GM12878 (cell line): ENCODE data around the gene ENTPD6. TPM values are rescaled to one million over a fixed set of nuclear protein-coding genes. Genes with fewer than 3 reads are reported as not detected.
A peak's percentile ranks its signal among the peaks of the same experiment; 100 is the strongest.

ENCODE experiments used
- ATAC-seq: fragments of 200-7000 bp; cut with Tn5 transposase; 3 replicates; pipeline ENCODE4 v1.9.1; 2020; ENCODE audit warnings: mild to moderate bottlenecking, moderate library complexity
- BruUV-seq: library from RNA; stranded (reverse); fragments of 400-500 nt; replicated peaks from 2 replicates; lab custom pipeline; 2021; lab: Mats Ljungman, UMichigan
- CTCF ChIA-PET: fragments of 300-600 bp; sonication (Branson Sonifier 250); formaldehyde crosslinking; extraction: SDS; loops from one replicate; lab custom pipeline; 2021; ENCODE audit warnings: inconsistent platforms; lab: Yijun Ruan, JAX
- POLR2A ChIA-PET: fragments of 350-600 bp; formaldehyde crosslinking; extraction: SDS; loops from one replicate; lab custom pipeline; 2021; ENCODE audit warnings: inconsistent platforms; lab: Charles Lee
- RAD21 ChIA-PET: fragments of 300-600 bp; sonication (Branson Sonifier 250); formaldehyde crosslinking; loops from one replicate; lab custom pipeline; 2023; ENCODE audit warnings: antibody characterized with exemption; ENCODE audit not compliant: unreplicated experiment; lab: Charles Lee
- SMC1A ChIA-PET: fragments of 300-600 bp; sonication (Branson Sonifier 250); formaldehyde crosslinking; loops from one replicate; lab custom pipeline; 2023; ENCODE audit not compliant: unreplicated experiment, uncharacterized antibody; lab: Charles Lee
- DNase-seq: peaks from one replicate; pipeline ENCODE4 v3.0.0-alpha.2; 2011; ENCODE audit warnings: low read depth, low spot score
- FAIRE-seq: peaks from 3 replicates; lab custom pipeline; 2011; peaks lifted over from hg19 to GRCh38; lab: Jason Lieb, UNC
- H2AFZ ChIP-seq: 2 replicates; pipeline ENCODE4 v1.6.0; 2011; ENCODE audit warnings: low read depth, low read length, control low read depth; ENCODE audit not compliant: control insufficient read depth
- H3K27ac ChIP-seq: 2 replicates; pipeline ENCODE4 v1.5.1; 2011; ENCODE audit warnings: control low read depth; ENCODE audit not compliant: control insufficient read depth, insufficient read depth
- H3K27me3 ChIP-seq, 2 experiments: replicated peaks in 1 of 2; 2 replicates each; pipeline versions ENCODE4 v1.6.0 to v1.6.1; 2011; ENCODE audit warnings: low read length in 1 of 2; ENCODE audit not compliant: control insufficient read depth in 2 of 2, insufficient read depth in 2 of 2
- H3K36me3 ChIP-seq, 2 experiments: 2 replicates each; pipeline ENCODE4 v1.5.1; 2011; ENCODE audit warnings: low read length in 1 of 2; ENCODE audit not compliant: control insufficient read depth in 2 of 2, insufficient read depth in 2 of 2
- H3K4me1 ChIP-seq: 2 replicates; pipeline ENCODE4 v1.6.1; 2011; ENCODE audit warnings: mild to moderate bottlenecking, low read length, moderate library complexity, mixed read lengths; ENCODE audit not compliant: control insufficient read depth, insufficient read depth
- H3K4me2 ChIP-seq: 2 replicates; pipeline ENCODE4 v1.6.0; 2011; ENCODE audit warnings: control low read depth; ENCODE audit not compliant: control insufficient read depth, insufficient read depth
- H3K4me3 ChIP-seq: fragments of 200-600 bp; sonication (generic); 2 replicates; pipeline ENCODE4 v1.5.1; 2016
- H3K79me2 ChIP-seq: 2 replicates; pipeline ENCODE4 v1.6.0; 2011; ENCODE audit warnings: low read length; ENCODE audit not compliant: control insufficient read depth, insufficient read depth
- H3K9ac ChIP-seq: 2 replicates; pipeline ENCODE4 v1.8.0; 2011; ENCODE audit warnings: low read length, control low read depth, mixed read lengths; ENCODE audit not compliant: control insufficient read depth, insufficient read depth
- H3K9me3 ChIP-seq: replicated peaks from 3 replicates; pipeline ENCODE4 v1.5.1; 2011; ENCODE audit warnings: mild to moderate bottlenecking, low read length; ENCODE audit not compliant: control insufficient read depth, insufficient read depth
- H4K20me1 ChIP-seq: 2 replicates; pipeline ENCODE4 v1.6.0; 2011; ENCODE audit not compliant: control insufficient read depth, insufficient read depth
- ATF7 ChIP-seq: fragments of 450-650 bp; IDR thresholded peaks from 2 replicates; pipeline ENCODE4 v1.6.1; 2016; ENCODE audit warnings: low read depth, mild to moderate bottlenecking
- BHLHE40 ChIP-seq, 2 experiments: fragments of 450-650 bp in 1 of 2; IDR thresholded peaks; 2 replicates each; pipeline ENCODE4 v1.6.1; 2011 to 2017; ENCODE audit warnings: low read depth in 2 of 2, borderline replicate concordance in 1 of 2, improper control_type of control experiment in 1 of 2, low read length in 1 of 2, mild to moderate bottlenecking in 1 of 2
- CHD4 ChIP-seq: fragments of 200-600 bp; sonication (generic); IDR thresholded peaks from 2 replicates; pipeline ENCODE4 v1.6.1; 2016; ENCODE audit warnings: mild to moderate bottlenecking
- DPF2 ChIP-seq: fragments of 450-650 bp; IDR thresholded peaks from 2 replicates; pipeline ENCODE4 v1.6.1; 2017; ENCODE audit warnings: mild to moderate bottlenecking
- ETV6 ChIP-seq, 2 experiments: fragments of 450-650 bp in 1 of 2; IDR thresholded peaks in 1 of 2; conservative IDR thresholded peaks in 1 of 2; 2 replicates each; pipeline ENCODE4 v1.6.1; 2014; ENCODE audit warnings: antibody characterized with exemption in 1 of 2, borderline replicate concordance in 1 of 2, low read depth in 1 of 2, mild to moderate bottlenecking in 1 of 2, moderate library complexity in 1 of 2
- IKZF1 ChIP-seq: fragments of 450-650 bp; conservative IDR thresholded peaks from 2 replicates; pipeline ENCODE4 v1.6.1; 2017; ENCODE audit warnings: antibody characterized with exemption, mild to moderate bottlenecking
- IKZF2 ChIP-seq, 2 experiments: fragments of 450-650 bp; IDR thresholded peaks; 2 replicates each; pipeline ENCODE4 v1.6.1; 2017; ENCODE audit warnings: mild to moderate bottlenecking in 2 of 2, moderate library complexity in 2 of 2
- JUNB ChIP-seq: IDR thresholded peaks from 2 replicates; pipeline ENCODE4 v1.6.1; 2016; ENCODE audit warnings: antibody characterized with exemption, mild to moderate bottlenecking
- MEF2B ChIP-seq: fragments of 450-650 bp; IDR thresholded peaks from 2 replicates; pipeline ENCODE4 v1.6.1; 2018; ENCODE audit warnings: mild to moderate bottlenecking, moderate library complexity; ENCODE audit not compliant: partially characterized antibody, poor library complexity, severe bottlenecking
- MTA2 ChIP-seq: fragments of 450-650 bp; IDR thresholded peaks from 2 replicates; pipeline ENCODE4 v1.6.1; 2016; ENCODE audit warnings: low read depth, mild to moderate bottlenecking, moderate library complexity
- SMAD5 ChIP-seq: IDR thresholded peaks from 2 replicates; pipeline ENCODE4 v1.6.1; 2016; ENCODE audit warnings: antibody characterized with exemption, low read depth
- WGBS: methylation state at CpG from one replicate; pipeline ENCODE4 v1.1.6; 2016; ENCODE audit warnings: low lambda C conversion rate; ENCODE audit not compliant: insufficient replicate concordance, insufficient coverage; ENCODE audit errors: missing lambda C conversion rate; 5-methylcytosine and 5-hydroxymethylcytosine counted together
- in situ Hi-C: fragments of 300-500 bp; cut with MboI; formaldehyde crosslinking; loops from 9 replicates; pipeline ENCODE4 v1.14.3; 2018; ENCODE audit warnings: mixed read lengths
- intact Hi-C: fragments of 100-400 bp; cut with micrococcal nuclease; formaldehyde crosslinking; loops from one replicate; pipeline ENCODE4 v1.14.2; 2022; ENCODE audit not compliant: unreplicated experiment
- polyA plus RNA-seq, 11 experiments: library from polyadenylated mRNA; depleted of rRNA in 4 of 11; unstranded in 6 of 11; stranded (reverse) in 5 of 11; fragments of >200 nt; fragmentation: Nextera tagmentation in 4 of 11; fragmentation: Illumina TruSeq in 1 of 11; extraction: Ambion mirVana in 4 of 11; extraction: Trizol in 1 of 11; gene quantifications; 1 replicate in 1 of 11; 2 replicates in 10 of 11; pipeline versions ENCODE4 v1.2.1 to v1.2.3, GENCODE V29; 2011 to 2016; ENCODE audit warnings: inconsistent platforms in 2 of 11, missing spikeins in 2 of 11, low read depth in 1 of 11
- total RNA-seq, 4 experiments: library from RNA; depleted of rRNA in 3 of 4; stranded (reverse); fragments of >200 nt in 3 of 4; fragmentation: Illumina TruSeq in 1 of 4; extraction: Trizol in 1 of 4; gene quantifications; 2 replicates each; pipeline versions ENCODE4 v1.2.1 to v1.2.3, GENCODE V29; 2013 to 2021

Gene ENTPD6
- total and polyA plus RNA-seq, 10 of the 15 experiments (the other 5 are each of a cell fraction or from before 2014, with no cell fraction given) = 0.53 to 45.4 (median 31.1) TPM

DNA sequence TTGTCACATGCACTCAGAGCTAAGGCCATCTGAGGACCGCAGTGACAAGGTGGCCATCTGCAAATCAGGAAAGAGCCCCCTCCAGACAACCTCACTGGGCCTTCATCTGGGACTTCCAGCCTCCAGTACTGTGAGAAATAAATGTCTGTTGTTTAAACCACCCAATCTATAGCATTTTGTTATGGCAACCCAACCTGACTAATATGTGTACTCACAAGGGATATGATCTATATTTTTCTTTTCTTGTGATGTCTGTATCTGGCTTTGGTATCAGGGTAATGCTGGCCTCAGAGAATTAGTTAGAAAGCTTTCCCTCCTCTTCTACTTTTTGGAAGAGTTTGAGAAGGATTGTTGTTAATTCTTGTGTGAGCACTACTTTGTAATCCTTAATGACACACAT is 37.5 kb upstream of the ENTPD6 start:
- no peaks in the 10 kb centered on the region for H4K20me1 ChIP-seq
- no peak overlapping the region for H3K4me2 ChIP-seq
- in situ Hi-C loops = loop anchor here (10.0 kb wide), 1 partner anchor 347 kb away; no protein-coding TSS in a partner anchor
- H2AFZ ChIP-seq = no peak overlapping the region
- H3K79me2 ChIP-seq = no peaks in the 10 kb centered on the region
- no peak for FAIRE-seq
- H3K4me3 ChIP-seq = no peak overlapping the region
- no peaks in the 10 kb centered on the region for H3K9me3 ChIP-seq
- ATAC-seq = no peak; the same call in 2 of the 3 replicates
- CTCF ChIA-PET = no interaction called here
- no peak for DNase-seq
- BruUV-seq = no TSS peak
- SMC1A ChIA-PET = no interaction called here
- no peaks in the 10 kb centered on the region for H3K36me3 ChIP-seq
- RAD21 ChIA-PET = no interaction called here
- TF ChIP-seq SMAD5 = no peak
- TF ChIP-seq, all 136 proteins: peak for 0
- Histone ChIP-seq H3K27ac (no peak overlapping the region), H3K27me3 (no peaks in the 10 kb centered on the region), H3K4me1 (peaks cover 10% of the 10 kb centered on the region), H3K9ac (no peak overlapping the region)
- POLR2A ChIA-PET = no interaction called here
- intact Hi-C loops = no loop called here
- WGBS = 7% methylated on average over 1 of the region's 1 CpG

DNA sequence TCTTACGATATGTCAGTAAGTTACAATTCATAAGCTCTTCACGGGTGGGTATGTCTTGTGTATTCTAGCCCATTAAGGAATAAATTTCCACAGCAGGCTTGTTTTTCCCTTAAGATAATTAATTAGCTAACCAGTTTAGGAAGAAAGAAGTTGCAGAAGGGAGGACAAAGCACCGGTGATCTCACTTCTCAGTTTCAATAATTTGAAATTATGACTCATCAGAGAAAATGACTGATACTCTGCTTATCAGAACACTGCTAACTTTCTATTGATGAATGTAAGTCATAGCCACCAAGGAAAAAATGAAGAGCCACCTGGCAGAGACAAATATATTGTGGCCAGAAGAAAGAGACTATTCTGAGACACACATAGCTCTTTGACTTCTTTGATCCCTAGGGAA is 35.0 kb upstream of the ENTPD6 start:
- POLR2A ChIA-PET = no interaction called here
- Histone ChIP-seq H3K4me2 (no peak overlapping the region), H4K20me1 (no peaks in the 10 kb centered on the region), H3K79me2 (no peaks in the 10 kb centered on the region), H2AFZ (no peak overlapping the region), H3K9ac (no peak overlapping the region), H3K9me3 (no peaks in the 10 kb centered on the region), H3K4me1 (peaks cover 10% of the 10 kb centered on the region), H3K36me3 (no peaks in the 10 kb centered on the region)
- SMC1A ChIA-PET = interaction anchor here (1.2 kb wide), 1 partner anchor 9 kb away, joined by 3 read pairs; no protein-coding TSS in a partner anchor
- CTCF ChIA-PET = interaction anchor here (0.6 to 1.4 kb wide), 2 partner anchors 30 to 39 kb away, joined by 3 read pairs; no protein-coding TSS in a partner anchor
- ATAC-seq (peak; percentile 95), DNase-seq (no peak)
- in situ Hi-C loops = no loop called here
- intact Hi-C loops = no loop called here
- WGBS = 36% methylated on average over 3 of the region's 3 CpGs
- RAD21 ChIA-PET = no interaction called here
- BruUV-seq = no TSS peak
- TF ChIP-seq MEF2B = peak; percentile 50
- TF ChIP-seq IKZF1 = peak; percentile 58
- TF ChIP-seq BHLHE40 (IDR thresholded peaks at IDR 0.05; ENCODE audit: borderline replicate concordance in 1 of 2, low read depth in 2 of 2, low read length in 1 of 2) = no peak
- peak; percentile 67 for TF ChIP-seq MTA2
- 0 out of 2 replicates have a peak, but pooled peaks have one; percentile 35 for TF ChIP-seq DPF2
- peak; percentile 79 for TF ChIP-seq JUNB
- TF ChIP-seq ATF7 = peak; percentile 42; the same call in 1 of the 2 replicates
- no peak for TF ChIP-seq CHD4
- TF ChIP-seq IKZF2 (IDR thresholded peaks at IDR 0.05) = peak; percentile 45 to 74; a peak in 3 of 4 replicates
- TF ChIP-seq ETV6 (conservative IDR thresholded peaks at IDR 0.05 in 1 of 2, IDR thresholded peaks at IDR 0.05 in 1 of 2; ENCODE audit: borderline replicate concordance in 1 of 2, low read depth in 1 of 2) = peak in 1 of 2 experiments; percentile 61; a peak in 1 of 4 replicates
- TF ChIP-seq, all 136 proteins: peak for 8
- FAIRE-seq = no peak
- no peak overlapping the region for H3K4me3 ChIP-seq
- H3K27ac ChIP-seq = no peak overlapping the region
- H3K27me3 ChIP-seq = no peaks in the 10 kb centered on the region
